Stimulated activated CD4-positive, alpha-beta T cell treated with anti-CD3 and anti-CD28 coated beads, TNF-alpha, amount 100 ng/mL, for 48 hours (primary cell): ENCODE results near the gene CPNE8.

Experiments
- DNase-seq, 3 donors: peaks; one replicate each; pipeline ENCODE4 v3.0.0-alpha.2; 2020; ENCODE audit warnings: low read depth in 3 of 3

CPNE8 gene

DNA sequence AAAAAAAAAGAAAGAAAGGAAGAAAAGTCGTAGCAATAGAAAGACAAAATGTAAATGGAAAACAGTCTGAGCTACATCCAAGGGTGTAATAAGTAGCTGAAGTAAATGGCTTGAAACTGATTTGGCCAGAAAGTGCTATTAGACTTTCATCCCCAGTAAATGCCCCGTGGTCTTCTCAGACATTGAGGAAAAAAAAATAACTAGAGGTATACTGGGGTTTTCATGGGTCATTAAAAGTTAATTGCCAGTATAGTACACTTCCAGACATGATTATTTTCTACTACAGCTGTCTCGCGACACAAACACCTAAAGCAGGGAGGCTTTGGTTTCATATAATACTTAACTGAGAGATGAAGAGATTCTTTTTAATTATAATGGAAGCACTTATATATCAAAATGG lies 271.9 kb downstream of the CPNE8 start:
- DNase-seq = no peak

DNA sequence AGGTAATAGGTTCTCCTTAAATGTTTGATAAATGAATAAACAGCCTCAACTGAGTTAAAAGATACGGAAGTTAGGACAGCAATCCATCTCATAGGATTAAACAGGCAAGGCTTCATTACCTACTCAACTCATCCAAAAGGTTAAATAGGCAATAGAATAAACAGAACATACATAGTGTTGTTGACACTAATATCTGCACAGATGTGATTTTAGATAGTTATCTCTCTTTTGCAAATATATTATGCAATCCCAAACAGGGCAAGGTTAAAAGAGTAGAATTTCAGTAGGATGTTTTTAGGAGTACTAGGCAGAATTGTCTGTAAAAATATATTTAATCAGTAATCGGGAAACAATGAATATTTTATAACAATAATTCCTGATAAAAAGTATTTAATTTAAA lies 276.3 kb downstream of the CPNE8 start:
- no peak for DNase-seq

DNA sequence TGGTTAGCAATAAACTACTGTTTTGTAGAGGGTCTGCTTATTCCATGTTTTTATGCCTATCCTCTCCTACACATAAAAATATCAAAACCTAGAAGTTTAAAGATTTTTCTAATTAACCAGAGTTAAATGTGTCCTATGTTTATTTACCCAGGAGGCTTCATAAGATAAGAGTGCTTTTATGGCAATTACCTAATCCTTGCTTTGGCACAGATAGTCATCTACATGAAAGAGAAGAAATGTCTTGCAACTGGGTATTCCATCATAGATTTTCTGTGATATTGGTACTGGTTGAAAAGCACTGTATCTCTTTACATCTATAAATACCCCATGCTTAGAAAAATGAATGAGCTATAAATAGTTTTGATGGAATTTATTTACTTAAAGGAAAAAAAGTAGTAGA lies 277.1 kb downstream of the CPNE8 start:
- DNase-seq = no peak

DNA sequence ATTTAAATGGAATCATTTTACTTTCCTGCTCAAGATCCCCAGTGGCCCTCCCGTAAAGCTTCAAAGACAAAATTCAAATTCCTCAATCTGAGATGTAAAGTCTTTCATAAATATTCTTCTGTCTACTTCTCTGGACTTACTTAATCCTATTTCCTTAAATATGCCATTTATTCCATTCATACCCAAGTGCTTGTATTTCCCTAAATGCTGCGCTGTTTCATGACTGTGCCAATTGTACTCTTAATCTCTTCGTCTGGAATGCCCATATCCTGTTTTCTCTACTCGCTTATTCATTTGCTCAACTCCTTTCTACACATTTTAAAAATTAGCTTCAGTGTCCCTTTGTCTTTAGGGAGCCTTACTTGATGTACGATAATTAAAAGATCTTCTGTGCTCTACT lies 280.1 kb downstream of the CPNE8 start:
- DNase-seq = no peak

DNA sequence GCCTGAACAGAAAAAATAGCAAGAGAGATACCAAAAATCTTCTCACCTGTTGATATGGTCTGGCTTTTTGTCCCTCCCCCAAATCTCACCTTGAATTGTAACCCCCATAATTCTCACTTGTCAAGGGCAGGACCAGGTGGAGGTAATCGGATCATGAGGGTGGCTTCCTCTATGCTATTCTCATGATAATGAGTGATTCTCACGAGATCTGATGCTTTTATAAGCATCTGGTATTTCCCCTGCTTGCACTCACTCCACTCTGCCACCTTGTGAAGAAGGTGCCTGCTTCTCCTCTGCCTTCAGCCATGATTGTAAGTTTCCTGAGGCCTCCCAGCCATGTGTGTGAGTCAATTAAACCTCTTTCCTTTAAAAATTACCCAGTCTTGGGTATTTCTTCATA lies 291.2 kb downstream of the CPNE8 start:
- DNase-seq = no peak

DNA sequence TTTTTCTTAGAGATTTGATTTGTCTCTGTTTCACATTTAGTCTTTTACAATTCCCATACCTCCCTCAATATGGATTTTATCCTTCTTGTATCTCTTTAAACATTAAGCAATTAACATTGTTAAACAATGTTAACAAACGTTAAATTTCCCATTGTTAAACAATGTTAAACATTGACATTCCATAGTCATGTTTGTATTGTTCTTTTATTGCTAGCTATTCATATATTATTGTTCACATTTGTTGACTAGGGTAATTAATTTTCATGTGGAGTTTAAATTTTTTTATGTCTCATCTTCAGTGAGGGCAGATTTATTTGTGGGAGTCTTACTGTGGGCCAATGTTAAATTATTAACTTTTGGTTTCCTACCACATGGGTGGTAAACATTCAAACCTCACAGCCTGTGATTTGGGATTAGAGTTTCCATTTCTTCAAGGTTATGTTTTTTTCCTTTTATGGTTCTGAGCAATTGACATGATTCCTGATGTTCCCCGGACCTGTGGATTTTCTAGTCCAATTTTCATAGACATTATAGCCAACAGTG lies 294.5 kb downstream of the CPNE8 start:
- no peak for DNase-seq

DNA sequence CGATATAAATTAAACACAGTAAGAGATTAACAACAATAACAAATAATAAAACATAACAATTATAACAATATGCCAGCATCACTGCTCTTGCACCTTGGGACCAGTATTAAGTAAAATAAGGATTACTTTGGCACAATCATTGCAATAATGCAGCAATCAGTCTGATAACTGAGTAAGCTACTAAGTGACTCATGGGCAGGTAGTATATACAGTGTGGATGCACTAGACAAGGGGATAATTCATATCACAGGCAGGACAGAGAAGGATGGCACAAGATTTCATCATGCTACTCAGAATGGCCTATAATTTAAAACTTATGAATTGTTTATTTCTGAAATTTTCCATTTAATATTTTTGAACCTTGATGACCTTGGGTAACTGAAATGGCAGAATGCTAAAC lies 298.1 kb downstream of the CPNE8 start:
- DNase-seq = no peak
